Neural cell (in vitro differentiated cells): ENCODE measurements around the gene UBE2F. TPM values are rescaled to one million over a fixed set of nuclear protein-coding genes. Genes with fewer than 3 reads are reported as not detected.

Experiments used
- H2AFZ ChIP-seq: fragments of 200-600, 300-800 bp; sonication (generic), shearing (Covaris generic); 2 replicates; pipeline ENCODE4 v1.6.0; 2014; ENCODE audit warnings: low read depth, mild to moderate bottlenecking, antibody characterized with exemption, low read length, moderate library complexity
- H3F3A ChIP-seq: fragments of 200-600 bp; shearing (Covaris generic); 2 replicates; pipeline ENCODE4 v1.6.1; 2016; ENCODE audit warnings: mild to moderate bottlenecking, moderate library complexity, mixed read lengths, antibody characterized with exemption, low read length; ENCODE audit not compliant: insufficient read depth, poor library complexity, severe bottlenecking
- H3K27ac ChIP-seq: fragments of 200-600, 300-800 bp; sonication (generic), shearing (Covaris generic); 2 replicates; pipeline ENCODE4 v1.5.1; 2014; ENCODE audit warnings: mild to moderate bottlenecking, low read length, moderate library complexity
- H3K27me3 ChIP-seq: fragments of 300-800, 200-600 bp; sonication (generic), shearing (Covaris generic); 2 replicates; pipeline ENCODE4 v1.6.0; 2014; ENCODE audit warnings: mild to moderate bottlenecking, low read depth, low read length, moderate library complexity; ENCODE audit not compliant: insufficient read depth
- H3K36me3 ChIP-seq: fragments of 300-800, 200-600 bp; sonication (generic), shearing (Covaris generic); 2 replicates; pipeline ENCODE4 v1.5.1; 2014; ENCODE audit warnings: mild to moderate bottlenecking, antibody characterized with exemption, low read length, moderate library complexity; ENCODE audit not compliant: insufficient read depth
- H3K4me2 ChIP-seq: fragments of 300-800, 200-600 bp; sonication (generic), shearing (Covaris generic); 2 replicates; pipeline ENCODE4 v1.6.0; 2014; ENCODE audit warnings: mild to moderate bottlenecking, low read length
- H3K4me3 ChIP-seq: fragments of 300-800, 200-600 bp; sonication (generic), shearing (Covaris generic); 2 replicates; pipeline ENCODE4 v1.5.1; 2014; ENCODE audit warnings: mild to moderate bottlenecking, low read length, moderate library complexity
- H3K79me2 ChIP-seq: fragments of 200-600 bp; shearing (Covaris generic); replicated peaks from 2 replicates; pipeline ENCODE4 v1.6.0; 2014; ENCODE audit warnings: mild to moderate bottlenecking, low read length, moderate library complexity; ENCODE audit not compliant: insufficient read depth
- H3K9ac ChIP-seq: fragments of 300-800, 200-600 bp; sonication (generic), shearing (Covaris generic); 2 replicates; pipeline ENCODE4 v1.6.1; 2016; ENCODE audit warnings: mild to moderate bottlenecking, low read length, mixed read lengths
- H3K9me2 ChIP-seq: fragments of 200-600 bp; shearing (Covaris generic); 2 replicates; pipeline ENCODE4 v1.6.1; 2016; ENCODE audit warnings: mild to moderate bottlenecking, low read length, mixed read lengths; ENCODE audit not compliant: insufficient read depth
- H3K9me3 ChIP-seq: fragments of 200-600, 300-800 bp; sonication (generic), shearing (Covaris generic); 2 replicates; pipeline ENCODE4 v1.6.1; 2016; ENCODE audit warnings: mild to moderate bottlenecking, mixed run types, low read length, moderate library complexity, mixed read lengths
- H4K20me1 ChIP-seq: fragments of 200-600 bp; shearing (Covaris generic); 2 replicates; pipeline ENCODE4 v1.6.1; 2016; ENCODE audit warnings: mild to moderate bottlenecking, mixed run types; ENCODE audit not compliant: insufficient read depth
- EP300 ChIP-seq: fragments of 450-650 bp; conservative IDR thresholded peaks from 2 replicates; pipeline ENCODE4 v1.6.1; 2014; ENCODE audit warnings: antibody characterized with exemption, mild to moderate bottlenecking, moderate library complexity; ENCODE audit not compliant: poor library complexity, severe bottlenecking
- EZH2 ChIP-seq: fragments of 200-600, 300-800 bp; shearing (Covaris generic), sonication (generic); IDR thresholded peaks from 2 replicates; pipeline ENCODE4 v1.6.1; 2014; ENCODE audit warnings: antibody characterized with exemption, low read length, borderline replicate concordance, mild to moderate bottlenecking; ENCODE audit not compliant: insufficient read depth, poor library complexity, severe bottlenecking
- MXI1 ChIP-seq: fragments of 450-650 bp; conservative IDR thresholded peaks from 2 replicates; pipeline ENCODE4 v1.6.1; 2014; ENCODE audit warnings: antibody characterized with exemption, mild to moderate bottlenecking; ENCODE audit not compliant: poor library complexity, severe bottlenecking
- POLR2AphosphoS5 ChIP-seq: IDR thresholded peaks from 2 replicates; pipeline ENCODE4 v1.6.1; 2012
- RAD21 ChIP-seq: fragments of 450-650 bp; conservative IDR thresholded peaks from 2 replicates; pipeline ENCODE4 v1.6.1; 2014; ENCODE audit warnings: antibody characterized with exemption, mild to moderate bottlenecking, moderate library complexity
- REST ChIP-seq: IDR thresholded peaks from 2 replicates; pipeline ENCODE4 v1.6.1; 2012; ENCODE audit warnings: borderline replicate concordance
- SMC3 ChIP-seq: fragments of 450-650 bp; conservative IDR thresholded peaks from 2 replicates; pipeline ENCODE4 v1.6.1; 2014; ENCODE audit warnings: antibody characterized with exemption, mild to moderate bottlenecking, moderate library complexity; ENCODE audit not compliant: poor library complexity
- TAF1 ChIP-seq: IDR thresholded peaks from 2 replicates; pipeline ENCODE4 v1.6.1; 2012; ENCODE audit warnings: low read depth
- polyA plus RNA-seq: library from polyadenylated mRNA; depleted of rRNA; stranded (reverse); fragments of >200 nt; gene quantifications from 2 replicates; pipeline ENCODE4 v1.2.3, GENCODE V29; 2014
- TF ChIP-seq, protein P1 (sequence below): fragments of 450-650 bp; IDR thresholded peaks from 2 replicates; pipeline ENCODE4 v1.5.1; 2014; ENCODE audit warnings: antibody characterized with exemption, mild to moderate bottlenecking, moderate library complexity; ENCODE audit not compliant: poor library complexity, severe bottlenecking

Gene UBE2F
- polyA plus RNA-seq, 1 donor from 2014 or later = 65.7 TPM

DNA sequence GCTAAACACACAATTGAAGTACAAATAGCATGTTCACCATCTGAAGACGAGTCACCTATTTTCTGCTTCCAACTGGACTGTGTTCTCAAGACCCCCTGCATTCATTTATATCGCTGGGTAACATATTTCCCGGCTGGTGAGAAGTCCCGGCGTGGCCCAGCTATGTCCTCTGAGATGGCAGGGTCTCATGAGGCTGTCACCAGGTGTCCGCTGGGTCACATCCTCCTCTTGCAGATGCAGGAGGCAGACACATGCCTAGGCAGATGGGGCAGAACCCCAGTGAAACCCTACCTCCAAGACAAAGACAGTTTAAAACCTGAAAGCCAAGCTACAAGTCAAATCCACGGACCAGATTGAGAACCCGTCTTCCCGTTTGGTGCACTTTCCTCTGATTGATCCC is 36.8 kb upstream of the UBE2F start:
- no peaks in the 10 kb centered on the region for H3K27me3 ChIP-seq
- no peaks in the 10 kb centered on the region for H4K20me1 ChIP-seq
- H3K27ac ChIP-seq = no peak overlapping the region
- H3K79me2 ChIP-seq = no peaks in the 10 kb centered on the region
- no peak overlapping the region for H3K4me3 ChIP-seq
- H3K9ac ChIP-seq = no peak overlapping the region
- no peaks in the 10 kb centered on the region for H3K9me2 ChIP-seq
- no peak overlapping the region for H3K4me2 ChIP-seq
- no peaks in the 10 kb centered on the region for H3K9me3 ChIP-seq
- H3K36me3 ChIP-seq = no peaks in the 10 kb centered on the region
- TF ChIP-seq RAD21 (no peak), MXI1 (no peak), REST (no peak), EZH2 (no peak), TAF1 (no peak), SMC3 (no peak), EP300 (no peak), POLR2AphosphoS5 (no peak)
- TF ChIP-seq, protein P1, sequence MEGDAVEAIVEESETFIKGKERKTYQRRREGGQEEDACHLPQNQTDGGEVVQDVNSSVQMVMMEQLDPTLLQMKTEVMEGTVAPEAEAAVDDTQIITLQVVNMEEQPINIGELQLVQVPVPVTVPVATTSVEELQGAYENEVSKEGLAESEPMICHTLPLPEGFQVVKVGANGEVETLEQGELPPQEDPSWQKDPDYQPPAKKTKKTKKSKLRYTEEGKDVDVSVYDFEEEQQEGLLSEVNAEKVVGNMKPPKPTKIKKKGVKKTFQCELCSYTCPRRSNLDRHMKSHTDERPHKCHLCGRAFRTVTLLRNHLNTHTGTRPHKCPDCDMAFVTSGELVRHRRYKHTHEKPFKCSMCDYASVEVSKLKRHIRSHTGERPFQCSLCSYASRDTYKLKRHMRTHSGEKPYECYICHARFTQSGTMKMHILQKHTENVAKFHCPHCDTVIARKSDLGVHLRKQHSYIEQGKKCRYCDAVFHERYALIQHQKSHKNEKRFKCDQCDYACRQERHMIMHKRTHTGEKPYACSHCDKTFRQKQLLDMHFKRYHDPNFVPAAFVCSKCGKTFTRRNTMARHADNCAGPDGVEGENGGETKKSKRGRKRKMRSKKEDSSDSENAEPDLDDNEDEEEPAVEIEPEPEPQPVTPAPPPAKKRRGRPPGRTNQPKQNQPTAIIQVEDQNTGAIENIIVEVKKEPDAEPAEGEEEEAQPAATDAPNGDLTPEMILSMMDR = no peak
- H2AFZ ChIP-seq = no peak overlapping the region
- H3F3A ChIP-seq = no peaks in the 10 kb centered on the region

DNA sequence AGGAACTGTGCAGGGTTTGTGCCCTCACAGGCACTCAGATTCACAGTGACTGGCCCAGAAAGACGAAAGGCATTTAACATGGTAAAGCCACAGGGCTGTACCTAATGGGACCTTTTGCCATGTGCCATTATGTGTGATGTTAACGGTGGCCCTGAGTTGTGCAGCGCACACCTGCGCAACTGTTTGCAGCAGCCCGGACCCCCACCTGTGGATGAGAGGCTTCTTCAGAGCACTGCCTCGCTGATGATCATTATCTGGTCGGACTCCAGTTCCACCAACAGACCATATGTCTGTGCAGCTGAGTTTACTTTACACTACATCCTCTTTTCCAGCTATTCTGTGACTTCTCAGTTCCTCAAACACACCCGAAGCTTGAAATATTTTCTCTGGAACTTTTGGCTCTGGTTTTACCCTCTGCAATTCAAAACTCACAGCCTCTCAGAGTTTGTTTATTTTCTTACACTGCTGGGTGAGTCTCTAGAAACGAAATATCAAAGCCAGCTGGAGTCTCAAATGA is 35.6 kb upstream of the UBE2F start:
- Histone ChIP-seq H3K79me2 (no peaks in the 10 kb centered on the region), H3K36me3 (no peaks in the 10 kb centered on the region), H2AFZ (no peak overlapping the region), H4K20me1 (no peaks in the 10 kb centered on the region), H3F3A (no peaks in the 10 kb centered on the region), H3K27me3 (no peaks in the 10 kb centered on the region), H3K9ac (no peak overlapping the region), H3K4me2 (no peak overlapping the region), H3K27ac (no peak overlapping the region), H3K9me3 (no peaks in the 10 kb centered on the region), H3K9me2 (no peaks in the 10 kb centered on the region), H3K4me3 (no peak overlapping the region)
- TF ChIP-seq POLR2AphosphoS5 (no peak), EZH2 (no peak), RAD21 (no peak), MXI1 (no peak), EP300 (no peak), REST (no peak), TAF1 (no peak), SMC3 (no peak)
- TF ChIP-seq, protein P1 = no peak
